Measurements from ENCODE around the gene ANO2. TPM values are rescaled to one million over a fixed set of nuclear protein-coding genes. Genes with fewer than 3 reads are reported as not detected.

ANO2 gene
- total and polyA plus RNA-seq, 4 donors, result 0.03 to 0.25 (median 0.15) TPM

GRCh38 chr12:5626151-5626550 is 318.9 kb downstream of the ANO2 start:
- TF ChIP-seq EGR1 (IDR thresholded peaks at IDR 0.05; ENCODE audit: low read depth in 2 of 2) (no peak), HNF4A (conservative IDR thresholded peaks at IDR 0.05) (no peak), GABPA (IDR thresholded peaks at IDR 0.05 in 1 of 2, conservative IDR thresholded peaks at IDR 0.05 in 1 of 2) (no peak), MAX (IDR thresholded peaks at IDR 0.05) (no peak), JUND (IDR thresholded peaks at IDR 0.05) (no peak), ATF3 (IDR thresholded peaks at IDR 0.05) (no peak), SP1 (IDR thresholded peaks at IDR 0.05) (no peak), ZBTB33 (IDR thresholded peaks at IDR 0.05) (no peak), YY1 (IDR thresholded peaks at IDR 0.05) (no peak), NR2F2 (IDR thresholded peaks at IDR 0.05) (no peak), HNF4G (IDR thresholded peaks at IDR 0.05) (no peak), RXRA (IDR thresholded peaks at IDR 0.05) (no peak), RAD21 (IDR thresholded peaks at IDR 0.05) (no peak), FOXA1 (IDR thresholded peaks at IDR 0.05) (no peak), FOXA2 (IDR thresholded peaks at IDR 0.05) (no peak), REST (IDR thresholded peaks at IDR 0.05) (no peak), CTCF (IDR thresholded peaks at IDR 0.05; ENCODE audit: low read depth, low read length, missing input control) (no peak)
- no peak overlapping the region for H3K4me3 ChIP-seq (ENCODE audit: low read depth in 1 of 3, low read length in 3 of 3)
- H3K27ac ChIP-seq (ENCODE audit: low read depth in 1 of 2, low read length in 2 of 2), result no peak overlapping the region
- no peak for DNase-seq (ENCODE audit: low spot score)
- no peaks in the 10 kb centered on the region for H3K9me3 ChIP-seq (ENCODE audit: control insufficient read depth in 4 of 4, low read length in 3 of 4)
- WGBS, result 81% methylated on average over 7 of the region's 7 CpGs
- no peak overlapping the region for H3K9ac ChIP-seq (ENCODE audit: low read depth in 1 of 2, low read length in 2 of 2)
- H3K4me1 ChIP-seq (ENCODE audit: control insufficient read depth in 4 of 4, insufficient read depth in 4 of 4, low read length in 3 of 4), result no peaks in the 10 kb centered on the region
- H3K27me3 ChIP-seq (ENCODE audit: control insufficient read depth in 4 of 4, insufficient read depth in 4 of 4, low read length in 3 of 4), result no peaks in the 10 kb centered on the region
- H3K36me3 ChIP-seq (ENCODE audit: control insufficient read depth in 4 of 4, insufficient read depth in 3 of 4, low read depth in 1 of 4, low read length in 3 of 4), result no peaks in the 10 kb centered on the region

All from liver (tissue), 9 donors.